T-helper 9 cell (primary cell): ENCODE results near the gene DDX19B.
"Not testable (repeated sequence)": the region's sequence is repeated elsewhere in the genome, so short reads cannot be mapped to it uniquely, and the experiment has no call there.

Experiments used
- DNase-seq: peaks from one replicate; pipeline ENCODE4 v3.0.0-alpha.2; 2020

The DDX19B gene

DNA sequence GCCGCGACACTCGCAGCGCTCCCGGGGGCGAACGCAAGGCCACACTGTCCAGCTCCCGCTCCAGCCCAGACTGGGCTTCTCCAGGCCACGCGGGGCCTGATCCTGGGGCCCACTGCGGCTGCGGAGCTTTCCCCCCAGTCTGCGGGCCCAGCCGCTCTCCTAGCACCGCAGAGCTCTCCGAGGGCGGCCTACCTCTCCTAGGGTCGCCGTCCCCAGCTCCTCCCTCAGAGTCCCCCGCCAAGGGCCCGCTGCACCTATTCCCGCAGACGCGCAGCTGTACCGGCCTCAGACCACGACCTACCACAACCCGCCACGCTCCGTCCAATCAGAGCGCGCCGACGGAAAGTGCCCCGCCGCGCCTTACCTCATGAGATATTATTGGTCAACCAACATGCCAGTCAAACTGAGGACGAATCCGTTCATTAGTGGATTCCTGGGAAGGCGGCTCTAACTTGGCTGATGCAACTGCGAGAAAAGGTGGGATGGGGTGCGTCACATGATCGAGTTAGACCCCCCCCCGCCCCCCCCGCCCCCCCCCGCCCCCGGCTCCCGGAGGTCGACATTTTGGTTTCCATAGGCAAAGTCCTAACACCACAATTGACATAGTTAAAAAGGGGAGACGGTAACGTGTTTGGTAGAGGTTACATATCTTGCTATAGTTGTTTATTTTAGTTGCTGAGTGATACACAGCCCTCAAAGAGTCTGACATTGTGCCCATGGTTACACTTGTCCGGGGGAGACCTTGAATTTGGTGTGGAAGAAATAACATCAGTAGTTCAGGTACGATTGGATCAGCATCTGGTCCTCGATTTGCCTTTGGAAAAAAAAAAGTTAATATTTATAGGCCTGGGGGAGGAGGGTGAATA, 9.5 kb upstream of the DDX19B start, which contains the start of gene AARS1:
AARS1 (minus strand) TSS at position 278 of the 866 bp plus-strand sequence. CDS start 6,743 bp downstream, outside the sequence.
- DNase-seq, result peak; percentile 91

DNA sequence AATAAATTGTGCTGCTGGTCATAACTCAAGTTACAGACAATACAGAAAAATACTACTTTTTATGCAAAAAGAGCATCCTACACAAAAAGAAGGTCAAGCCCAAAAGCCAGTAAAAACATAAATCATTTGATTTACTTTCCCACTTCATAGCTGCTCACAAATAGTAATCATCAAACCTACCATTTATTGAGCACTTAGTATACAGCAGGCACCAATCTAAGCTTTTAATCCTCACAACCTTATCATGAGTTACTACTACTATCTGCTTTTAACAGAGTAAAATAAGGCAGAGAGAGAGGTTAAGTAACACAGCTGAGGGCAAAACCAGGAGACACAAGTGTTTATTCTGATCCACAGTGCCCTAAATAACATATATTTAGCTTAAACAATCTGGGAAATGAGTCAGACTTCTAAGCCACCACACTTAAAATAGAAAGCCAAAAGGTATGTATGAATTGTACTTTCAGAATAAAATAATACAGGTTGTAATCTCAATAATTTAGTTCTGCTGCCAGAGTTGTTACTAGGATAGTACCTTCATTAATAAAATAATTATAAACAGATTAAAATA, 8.0 kb upstream of the DDX19B start:
- no peak for DNase-seq

DNA sequence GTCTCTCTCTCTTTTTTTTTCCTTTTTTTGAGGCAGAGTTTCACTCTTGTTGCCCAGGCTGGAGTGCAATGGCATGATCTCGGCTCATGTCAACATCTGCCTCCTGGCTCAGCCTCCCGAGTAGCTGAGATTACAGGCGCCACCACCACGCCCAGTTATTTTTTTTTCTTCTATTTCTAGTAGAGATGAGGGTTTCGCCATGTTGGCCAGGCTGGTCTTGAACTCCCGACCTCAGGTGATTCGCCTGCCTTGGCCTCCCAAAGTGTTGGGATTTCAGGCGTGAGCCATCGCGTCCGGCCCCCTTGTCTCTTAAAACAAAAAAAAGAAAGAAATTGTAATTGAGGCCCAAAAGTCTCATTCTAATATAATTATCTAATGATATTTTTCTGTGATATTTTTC, 6.8 kb upstream of the DDX19B start:
- DNase-seq, result not testable (repeated sequence)

DNA sequence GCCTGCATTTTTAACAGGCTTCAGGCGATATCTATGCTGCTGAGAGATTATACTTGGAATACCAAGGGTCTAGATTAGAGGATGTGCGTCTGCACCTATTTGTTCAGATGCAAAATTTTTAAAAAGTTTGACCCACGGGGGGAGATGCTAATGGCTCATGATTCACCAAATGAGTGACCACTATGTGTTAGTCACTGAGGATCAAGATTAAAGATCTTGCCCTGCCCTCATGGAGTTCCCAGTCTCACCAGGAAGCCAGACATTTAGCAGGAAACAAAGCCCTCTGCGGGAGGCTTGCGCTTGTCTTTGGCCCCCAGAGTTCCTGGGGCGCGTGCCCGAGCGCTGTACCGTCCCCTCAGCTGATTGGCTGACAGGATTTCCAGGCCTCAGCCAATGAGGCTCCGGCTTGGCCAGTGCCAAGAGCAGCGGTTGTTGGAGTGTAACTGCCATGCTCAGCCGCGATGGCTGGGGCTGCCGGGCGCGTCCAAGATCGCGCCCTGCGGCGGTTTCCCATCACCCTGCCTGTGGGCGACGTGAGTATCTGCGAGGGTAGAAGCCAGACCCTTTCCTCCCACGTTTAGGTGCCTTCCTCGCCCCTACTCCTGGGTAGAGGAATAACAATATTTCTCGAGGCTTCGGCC, 4.5 kb upstream of the DDX19B start:
- DNase-seq, result no peak

DNA sequence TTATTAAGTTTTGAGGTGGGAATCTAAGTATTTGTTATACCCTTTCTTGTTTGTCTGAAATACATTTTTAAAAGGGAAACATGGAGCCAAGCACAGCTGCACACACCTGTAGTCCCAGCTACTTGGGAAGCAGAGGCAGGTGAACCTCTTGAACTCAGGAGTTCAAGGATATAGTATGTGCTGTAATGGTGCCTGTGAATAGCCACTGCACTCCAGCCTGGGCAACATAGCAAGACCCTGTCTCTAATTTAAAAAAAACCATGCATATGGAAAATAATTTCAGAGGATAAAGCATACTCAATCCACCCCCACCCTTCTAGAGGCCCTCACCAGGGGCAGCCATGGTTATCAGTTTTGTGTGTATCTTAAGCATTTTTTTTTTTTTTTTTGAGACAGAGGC, 3.4 kb upstream of the DDX19B start:
- DNase-seq, result no peak

DNA sequence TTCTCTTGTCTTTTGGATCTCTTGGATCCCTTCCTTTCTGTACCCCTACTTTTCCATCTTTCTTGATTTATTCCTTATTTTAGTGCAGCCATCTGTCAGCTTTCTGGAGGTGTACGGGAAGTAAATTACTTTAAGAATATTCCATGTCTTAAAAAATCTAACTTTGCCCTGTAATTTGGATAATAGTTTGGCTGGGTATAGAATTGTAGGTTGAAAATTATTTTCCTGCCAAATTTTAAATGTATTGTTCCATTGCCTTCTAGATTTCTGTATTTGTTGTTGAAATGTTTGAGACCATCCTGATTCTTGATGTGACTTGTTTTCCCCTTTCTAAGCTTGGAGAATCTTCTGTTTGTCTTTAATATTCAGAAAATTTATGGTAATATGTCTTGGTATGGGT, 2.1 kb downstream of the DDX19B start:
- DNase-seq, result no peak

DNA sequence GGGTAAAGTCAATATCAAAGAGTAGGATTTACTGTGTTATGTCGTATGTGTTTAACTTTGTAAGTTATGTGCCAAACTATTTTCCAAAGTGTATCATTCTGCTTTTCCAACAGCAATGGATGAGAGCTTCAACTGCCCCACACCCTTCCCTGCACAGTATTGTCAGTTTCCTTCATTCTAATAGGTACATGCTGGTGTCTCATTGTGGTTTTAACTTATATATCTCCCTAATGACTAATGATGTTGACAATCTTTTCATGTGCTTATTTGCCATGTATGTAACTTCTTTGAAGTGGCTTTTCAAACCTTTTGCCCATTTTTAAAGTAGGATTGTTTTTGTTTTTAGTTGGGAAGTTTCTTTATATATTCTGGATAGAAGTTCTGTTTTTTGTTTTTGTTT, 3.8 kb downstream of the DDX19B start:
- DNase-seq, result no peak

DNA sequence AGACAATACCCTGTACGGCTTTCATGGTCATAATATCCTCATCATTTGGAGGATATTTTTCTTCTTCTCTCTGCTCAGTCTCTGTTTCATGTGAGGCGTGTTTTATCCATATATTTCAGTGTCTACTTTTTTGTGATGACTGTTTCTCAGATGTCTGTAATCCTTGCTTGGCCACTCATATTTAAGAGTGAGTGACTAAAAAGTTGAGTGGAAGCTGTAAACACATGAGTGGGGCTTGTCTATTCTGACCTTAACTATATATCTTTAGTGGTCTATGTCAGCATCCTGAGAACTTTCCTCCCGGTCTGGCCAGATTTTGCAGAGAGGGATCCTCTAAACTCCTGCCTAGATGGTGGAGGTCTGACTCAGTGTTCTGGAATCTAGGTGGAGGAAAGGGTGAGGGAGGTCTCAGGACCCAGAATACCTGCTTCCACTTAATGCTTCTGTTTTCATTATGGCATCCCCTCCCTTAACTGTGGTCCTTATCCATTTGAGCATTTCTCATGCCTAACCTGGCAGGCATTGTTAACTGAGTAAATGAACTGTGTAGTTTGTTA, 6.0 kb downstream of the DDX19B start:
- no peak for DNase-seq

DNA sequence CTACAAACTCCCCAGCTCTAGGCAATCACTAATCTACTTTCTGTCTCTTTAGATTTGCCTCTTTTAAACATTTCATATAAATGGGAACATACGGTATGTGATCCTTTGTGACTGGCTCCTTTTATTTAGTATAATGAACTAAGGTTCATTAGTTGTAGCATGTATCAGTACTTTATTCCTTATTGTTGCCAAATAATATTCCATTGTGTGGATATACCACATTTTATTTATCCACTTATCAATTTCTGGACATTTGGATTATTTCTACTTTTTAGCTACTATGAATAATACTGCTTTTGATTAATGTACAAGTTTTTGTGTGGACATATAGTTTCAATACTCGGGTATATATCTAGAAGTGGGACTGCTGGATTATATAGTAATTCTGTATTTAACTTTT, 7.9 kb downstream of the DDX19B start:
- DNase-seq, result no peak

DNA sequence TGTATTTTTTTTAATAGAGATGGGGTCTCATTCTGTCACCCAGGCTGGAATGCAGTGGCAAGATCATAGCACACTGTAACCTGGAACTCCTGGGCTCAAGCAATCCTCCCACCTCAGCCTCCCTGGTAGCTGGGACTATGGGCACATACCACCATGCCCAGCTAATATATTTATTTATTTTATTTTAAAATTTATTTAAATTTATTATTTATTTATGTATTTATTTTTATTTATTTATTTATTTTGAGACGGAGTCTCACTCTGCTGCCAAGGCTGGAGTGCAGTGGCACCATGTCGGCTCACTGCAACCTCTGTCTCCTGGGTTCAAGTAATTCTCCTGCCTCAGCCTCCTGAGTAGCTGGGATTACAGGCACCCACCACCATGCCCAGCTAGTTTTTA, 8.7 kb downstream of the DDX19B start:
- not testable (repeated sequence) for DNase-seq

DNA sequence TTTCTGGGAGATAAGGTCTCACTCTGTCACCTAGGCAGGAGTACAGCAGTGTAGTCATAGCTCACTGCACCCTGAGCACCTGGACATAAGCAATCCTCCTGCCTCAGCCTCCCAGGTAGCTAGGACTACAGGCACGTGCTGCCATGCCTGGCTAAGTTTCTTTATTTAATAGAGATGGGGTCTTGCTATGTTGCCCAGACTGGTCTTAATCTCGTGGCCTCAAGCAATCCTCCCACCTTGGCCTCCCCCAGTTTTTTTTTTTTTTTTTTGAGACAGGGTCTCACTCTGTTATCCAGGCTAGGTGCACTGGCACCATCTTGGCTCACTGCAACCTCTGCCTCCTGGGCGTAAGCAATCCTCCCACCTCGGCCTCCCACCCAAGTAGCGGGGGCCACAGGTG, 21.1 kb downstream of the DDX19B start:
- DNase-seq, result no peak

DNA sequence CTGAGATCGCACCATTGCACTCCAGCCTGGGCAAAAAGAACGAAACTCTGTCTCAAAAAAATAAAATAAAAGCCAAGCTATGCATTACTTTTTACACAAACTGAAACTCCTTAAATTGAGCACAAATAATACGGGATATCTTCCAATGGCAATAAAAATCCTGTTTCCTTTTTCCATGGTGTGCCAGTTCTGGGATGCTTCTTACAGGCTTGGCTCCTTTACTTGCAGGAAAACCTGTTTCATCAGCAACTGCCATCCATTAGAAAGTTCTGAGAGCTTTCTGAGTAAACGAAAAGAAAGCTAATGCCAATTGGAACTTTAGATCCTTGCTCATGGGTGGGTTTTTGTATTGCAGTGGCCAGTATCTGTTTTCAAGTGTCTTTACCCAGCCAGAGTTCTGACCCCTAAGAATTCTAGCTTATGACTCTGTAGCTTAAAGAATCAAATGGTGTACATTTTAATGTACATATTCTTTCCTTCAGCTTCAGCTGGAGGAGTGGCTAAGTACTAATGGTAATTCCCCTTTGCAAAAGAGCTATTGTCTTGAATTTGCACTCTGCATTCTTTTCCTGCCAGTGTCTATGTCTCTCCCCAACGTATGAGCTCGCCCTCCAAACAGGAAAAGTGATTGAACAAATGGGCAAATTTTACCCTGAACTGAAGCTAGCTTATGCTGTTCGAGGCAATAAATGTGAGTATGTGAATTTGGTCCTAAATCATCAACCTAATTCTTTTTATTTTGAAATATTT, 26.2 kb downstream of the DDX19B start:
- no peak for DNase-seq

DNA sequence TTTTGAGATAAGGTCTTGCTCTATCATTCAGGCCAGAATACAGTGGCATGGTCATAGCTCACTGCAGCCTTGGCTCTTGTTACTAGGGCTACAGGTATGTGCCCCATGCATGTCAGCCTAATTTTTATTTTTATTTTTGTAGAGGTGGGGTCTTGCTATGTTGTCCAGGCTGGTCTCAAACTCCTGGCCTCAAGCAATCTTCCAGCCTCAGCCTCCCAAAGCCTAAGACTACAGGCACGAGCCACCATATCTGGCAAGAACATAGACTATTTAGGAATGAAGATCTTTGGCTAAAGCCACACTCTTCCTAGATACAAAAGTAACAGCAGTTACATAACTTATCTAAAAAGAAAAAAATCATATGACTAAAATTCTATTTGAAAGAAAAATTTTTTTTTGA, 32.1 kb downstream of the DDX19B start:
- DNase-seq, result no peak

DNA sequence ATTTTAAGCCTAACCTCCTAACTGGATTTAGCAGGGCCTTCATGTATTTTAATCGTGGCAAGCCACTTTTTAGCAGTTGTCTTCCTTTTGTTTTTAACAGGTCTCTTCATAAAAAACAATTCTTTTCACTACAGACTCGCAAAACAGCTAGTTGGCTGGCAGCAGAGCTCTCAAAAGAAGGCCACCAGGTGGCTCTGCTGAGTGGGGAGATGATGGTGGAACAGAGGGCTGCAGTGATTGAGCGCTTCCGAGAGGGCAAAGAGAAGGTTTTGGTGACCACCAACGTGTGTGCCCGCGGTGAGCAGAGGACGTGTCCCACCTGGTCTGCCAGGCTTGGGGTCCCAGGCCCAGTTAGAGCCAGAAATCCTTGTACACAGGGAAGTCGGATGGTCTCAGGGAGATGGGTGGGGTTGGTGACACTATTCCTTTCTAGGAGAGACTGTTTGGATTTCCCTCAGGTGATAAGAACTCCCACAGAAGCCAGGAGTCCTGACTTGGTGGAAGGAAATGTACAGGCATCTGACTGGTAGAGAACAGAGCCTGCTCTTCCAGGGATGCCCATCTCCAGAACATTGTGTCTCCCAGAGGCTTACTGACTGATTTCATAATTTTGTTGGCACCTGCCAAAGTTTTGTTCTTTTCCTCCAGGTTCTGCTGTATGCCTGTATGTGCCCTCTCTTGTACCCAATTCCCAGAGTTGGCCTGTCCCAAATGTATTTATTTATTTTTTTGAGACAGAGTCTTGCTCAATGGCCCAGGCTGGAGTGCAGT, 32.8 kb downstream of the DDX19B start:
- DNase-seq, result no peak

DNA sequence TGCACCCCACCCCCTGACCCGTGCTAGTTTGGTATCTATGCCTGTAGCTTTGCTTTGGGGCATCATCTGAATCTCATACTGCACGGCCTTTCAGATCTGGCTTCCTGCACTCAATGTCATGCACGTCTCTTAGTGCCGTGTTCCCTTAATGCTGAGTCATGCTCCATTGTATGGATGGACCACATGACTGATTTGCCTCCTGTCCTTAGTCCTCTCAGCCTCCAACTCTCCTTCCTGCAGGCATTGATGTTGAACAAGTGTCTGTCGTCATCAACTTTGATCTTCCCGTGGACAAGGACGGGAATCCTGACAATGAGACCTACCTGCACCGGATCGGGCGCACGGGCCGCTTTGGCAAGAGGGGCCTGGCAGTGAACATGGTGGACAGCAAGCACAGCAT, 33.7 kb downstream of the DDX19B start:
- not testable (repeated sequence) for DNase-seq

DNA sequence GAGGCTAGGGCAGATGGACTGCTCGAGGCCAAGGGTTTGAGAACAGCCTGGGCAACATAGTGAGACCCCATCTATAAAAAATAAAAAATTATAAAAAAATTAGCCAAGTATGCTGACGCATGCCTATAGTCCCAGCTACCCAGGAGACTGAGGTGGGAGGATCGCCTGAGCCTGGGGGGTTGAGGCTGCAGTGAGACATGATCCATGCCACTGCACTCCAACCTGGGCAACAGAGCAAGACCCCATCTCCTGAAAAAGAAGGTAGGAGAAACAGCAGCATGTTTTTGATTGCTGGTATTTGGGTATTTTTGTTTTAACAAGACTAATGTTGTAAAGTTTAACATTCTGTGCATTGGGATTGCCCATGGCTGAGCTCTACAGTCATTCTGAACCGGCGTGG, 38.8 kb downstream of the DDX19B start:
- no peak for DNase-seq

DNA sequence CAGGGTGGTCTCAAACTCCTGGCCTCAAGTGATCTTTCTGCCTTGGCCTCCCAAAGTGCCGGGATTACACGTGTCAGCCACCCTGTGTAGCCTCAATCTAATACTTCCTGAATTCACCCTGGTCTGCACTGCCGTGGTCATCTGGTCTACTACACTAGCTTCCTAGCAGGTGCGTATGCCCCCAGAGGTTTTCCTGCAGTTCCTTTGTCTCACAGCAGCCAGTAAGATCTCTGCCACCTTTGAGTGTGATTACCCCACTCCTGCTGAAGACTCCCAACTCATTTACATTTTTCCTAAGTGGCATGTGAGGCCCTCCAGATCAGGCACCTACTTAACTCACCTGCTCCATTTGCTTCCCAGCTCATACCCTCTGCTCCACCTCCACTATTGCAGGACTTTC, 42.6 kb downstream of the DDX19B start:
- no peak for DNase-seq

DNA sequence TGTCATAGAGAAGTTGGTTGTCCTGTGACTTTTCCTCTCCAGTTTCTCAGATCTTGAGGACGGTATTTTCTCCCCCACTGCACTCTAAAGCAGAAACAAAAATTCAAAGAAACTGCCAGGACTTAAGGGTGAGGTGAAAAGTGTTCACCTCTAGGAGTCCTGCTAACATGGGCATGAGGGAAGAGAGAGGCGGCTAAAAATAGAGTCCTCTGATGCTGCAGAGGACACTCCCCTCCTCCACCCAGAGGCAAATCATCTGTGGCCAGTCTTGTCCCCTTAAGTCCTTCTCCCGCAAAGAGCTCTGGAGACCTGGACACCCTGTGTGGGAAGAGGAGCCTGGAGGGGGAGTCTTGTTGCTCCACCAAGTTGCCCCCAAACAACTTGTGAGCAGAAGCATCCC, 43.0 kb downstream of the DDX19B start:
- DNase-seq, result no peak

DNA sequence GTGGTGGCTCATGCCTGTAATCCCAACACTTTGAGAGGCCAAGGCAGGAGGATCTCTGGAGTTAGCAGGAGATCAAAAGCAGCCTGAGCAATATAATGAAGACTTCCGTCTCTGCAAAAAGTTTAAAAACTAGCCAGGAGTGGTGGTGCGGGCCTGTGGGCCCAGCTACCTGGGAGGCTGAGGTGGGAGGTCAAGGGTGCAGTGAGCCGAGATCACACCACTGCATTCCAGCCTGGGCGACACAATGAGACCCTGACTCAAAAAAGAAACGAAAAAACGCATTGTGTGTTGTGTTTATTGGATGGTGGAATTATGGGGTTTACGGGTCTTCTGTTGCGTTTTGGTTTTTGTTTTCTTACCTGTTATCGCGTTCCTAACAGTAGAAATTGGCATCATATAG, 46.9 kb downstream of the DDX19B start:
- DNase-seq, result no peak

DNA sequence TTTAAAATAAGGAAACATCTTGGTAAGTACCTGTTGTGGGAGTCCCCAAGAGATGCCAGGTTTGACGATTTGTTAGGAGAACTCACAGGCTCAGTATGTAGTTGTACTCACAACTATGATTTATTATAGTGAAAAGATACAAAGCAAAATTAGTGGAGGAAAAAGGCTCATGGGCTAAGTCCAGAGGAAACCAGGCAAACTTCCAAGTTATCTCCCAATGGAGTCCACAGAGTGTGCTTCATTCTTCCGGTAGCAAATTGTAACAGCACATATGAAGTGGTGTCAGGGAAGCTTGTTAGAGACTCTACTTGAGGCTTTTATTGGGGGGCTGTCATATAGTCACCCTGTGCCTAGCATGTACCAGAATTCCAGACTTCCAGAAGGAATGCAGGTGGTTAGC, 50.0 kb downstream of the DDX19B start:
- no peak for DNase-seq

DNA sequence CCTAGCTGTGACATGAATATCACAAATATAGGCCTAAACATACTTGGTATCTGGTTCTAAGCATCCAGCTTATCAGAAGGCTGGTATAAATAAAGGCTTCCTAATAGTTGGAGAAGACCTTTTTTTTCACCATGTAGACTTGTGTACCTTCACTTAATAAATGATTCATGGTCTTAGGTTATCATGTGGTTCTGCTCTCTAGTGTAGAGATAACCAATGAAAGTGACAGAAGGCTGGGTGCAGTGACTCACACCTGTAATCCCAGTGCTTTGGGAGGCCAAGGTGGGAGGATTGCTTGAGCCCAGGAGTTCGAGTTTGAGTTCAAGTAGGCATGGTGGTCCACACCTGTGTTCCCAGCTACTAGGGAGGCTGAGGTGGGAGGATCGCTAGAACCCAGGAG, 50.8 kb downstream of the DDX19B start:
- DNase-seq, result no peak

DNA sequence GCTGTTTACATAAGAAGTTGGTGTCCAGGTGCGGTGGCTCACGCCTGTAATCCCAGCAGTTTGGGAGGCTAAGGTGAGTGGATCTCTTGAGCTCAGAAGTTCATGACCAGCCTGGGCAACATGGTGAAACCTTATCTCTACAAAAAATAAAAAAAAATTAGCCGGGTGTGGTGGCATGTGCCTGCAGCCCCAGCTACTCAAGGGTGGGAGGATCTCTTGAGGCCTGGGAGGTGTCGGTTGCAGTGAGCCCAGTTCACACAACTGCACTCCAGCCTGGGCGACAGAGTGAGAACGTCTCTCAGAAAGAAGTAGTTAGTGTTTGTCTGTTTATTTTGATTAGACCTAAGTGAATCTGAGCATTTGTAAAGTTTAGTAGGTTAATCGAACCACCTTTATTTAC, 60.6 kb downstream of the DDX19B start:
- no peak for DNase-seq
